ENCODE measurements around the gene ZNFX1. TPM values are rescaled to one million over a fixed set of nuclear protein-coding genes. Genes with fewer than 3 reads are reported as not detected.

ZNFX1 gene
- 9.0 TPM for polyA plus RNA-seq (2012; ENCODE audit: insufficient read depth, insufficient read length, low read depth)

DNA sequence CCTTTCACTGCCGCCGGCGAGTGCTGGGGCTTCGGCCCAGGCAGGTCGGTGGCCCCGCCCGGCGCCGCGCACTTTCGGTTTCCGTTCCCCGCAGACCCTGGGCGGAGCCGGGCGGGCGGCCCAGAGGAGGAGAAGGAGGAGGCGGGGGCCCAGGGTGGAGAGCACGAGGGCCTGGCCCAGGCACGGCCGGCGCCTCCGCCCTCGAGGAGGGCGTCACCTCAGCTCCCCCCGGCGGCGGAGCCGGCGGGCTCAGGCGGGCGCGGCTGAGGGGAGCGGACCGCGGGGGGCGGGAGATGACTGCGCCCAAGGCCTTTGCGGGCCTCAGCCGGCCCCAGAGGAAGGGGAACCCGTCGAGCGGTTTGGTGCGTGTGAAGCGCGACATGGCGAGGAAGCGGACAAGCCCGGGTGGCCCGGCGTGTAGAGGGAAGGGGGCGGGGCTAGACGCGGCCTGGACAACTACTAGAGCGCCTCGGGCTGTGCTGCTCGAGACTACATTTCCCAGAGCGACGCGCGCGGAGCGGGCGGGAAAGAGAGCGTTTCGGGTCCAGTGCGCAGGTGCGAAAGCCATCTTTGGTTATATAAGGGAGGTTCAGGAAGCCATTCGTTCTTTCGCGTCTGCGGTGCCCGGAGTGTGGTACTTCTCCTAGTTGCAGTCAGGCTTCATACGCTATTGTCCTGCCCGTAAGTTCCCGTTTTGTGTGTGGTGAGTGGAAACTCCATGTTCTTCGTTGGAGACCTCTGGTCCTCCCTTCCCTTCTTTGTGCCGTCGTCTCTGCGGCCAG, at the start of gene ZNFX1:
Gene ZNFX1, minus strand, starts transcription at position 22 of the 782 bp plus-strand sequence. CDS start 2,218 bp downstream, outside the sequence.
- peaks cover 69% of the 10 kb centered on the region for H3K36me3 ChIP-seq
- H3K4me1 ChIP-seq: peaks cover 8% of the 10 kb centered on the region; the same call in 1 of the 2 replicates

GRCh38 chr20:49326026-49326425, 48.2 kb upstream of the ZNFX1 start:
- peaks cover 27% of the 10 kb centered on the region for H3K27me3 ChIP-seq
- no peaks in the 10 kb centered on the region for H3K36me3 ChIP-seq
- no peak for TF ChIP-seq CTCF (IDR thresholded peaks at IDR 0.05; ENCODE audit: low read depth, low read length)
- no peak for DNase-seq
- no peaks in the 10 kb centered on the region for H3K4me1 ChIP-seq
- no peaks in the 10 kb centered on the region for H3K9me3 ChIP-seq
- no peak overlapping the region for H3K4me3 ChIP-seq (ENCODE audit: low read depth, low read length)

More for the DNA sequence above, at the start of gene ZNFX1:
- H3K27me3 ChIP-seq: no peaks in the 10 kb centered on the region
- peak within 1 kb of the TSS; percentile 97 for H3K4me3 ChIP-seq (ENCODE audit: low read depth, low read length)
- peak; percentile 99 for DNase-seq
- TF ChIP-seq CTCF (IDR thresholded peaks at IDR 0.05; ENCODE audit: low read depth, low read length): no peak
- no peaks in the 10 kb centered on the region for H3K9me3 ChIP-seq

DNA sequence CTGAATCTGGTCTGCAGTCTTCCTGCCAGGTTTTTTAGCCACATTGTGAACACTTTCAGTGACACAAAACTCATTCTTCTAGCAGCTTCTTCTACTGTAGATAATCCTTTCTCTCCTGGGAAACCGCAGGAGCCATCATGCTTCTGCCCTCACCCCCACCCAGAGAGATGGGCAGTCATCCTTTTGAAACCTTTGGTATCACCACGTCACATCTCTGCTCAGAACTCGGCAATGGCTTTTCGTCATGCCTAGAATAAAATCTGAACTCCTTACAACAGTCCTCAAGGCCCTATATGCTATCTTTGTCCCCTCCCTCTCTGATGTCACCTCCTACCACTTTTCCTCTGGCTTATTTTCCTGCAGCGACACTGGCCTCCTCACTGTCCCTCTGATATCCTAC, 46.4 kb upstream of the ZNFX1 start:
- no peaks in the 10 kb centered on the region for H3K9me3 ChIP-seq
- no peaks in the 10 kb centered on the region for H3K4me1 ChIP-seq
- H3K27me3 ChIP-seq: peaks cover 36% of the 10 kb centered on the region
- no peak overlapping the region for H3K4me3 ChIP-seq (ENCODE audit: low read depth, low read length)
- no peak for TF ChIP-seq CTCF (IDR thresholded peaks at IDR 0.05; ENCODE audit: low read depth, low read length)
- no peak for DNase-seq
- no peaks in the 10 kb centered on the region for H3K36me3 ChIP-seq

DNA sequence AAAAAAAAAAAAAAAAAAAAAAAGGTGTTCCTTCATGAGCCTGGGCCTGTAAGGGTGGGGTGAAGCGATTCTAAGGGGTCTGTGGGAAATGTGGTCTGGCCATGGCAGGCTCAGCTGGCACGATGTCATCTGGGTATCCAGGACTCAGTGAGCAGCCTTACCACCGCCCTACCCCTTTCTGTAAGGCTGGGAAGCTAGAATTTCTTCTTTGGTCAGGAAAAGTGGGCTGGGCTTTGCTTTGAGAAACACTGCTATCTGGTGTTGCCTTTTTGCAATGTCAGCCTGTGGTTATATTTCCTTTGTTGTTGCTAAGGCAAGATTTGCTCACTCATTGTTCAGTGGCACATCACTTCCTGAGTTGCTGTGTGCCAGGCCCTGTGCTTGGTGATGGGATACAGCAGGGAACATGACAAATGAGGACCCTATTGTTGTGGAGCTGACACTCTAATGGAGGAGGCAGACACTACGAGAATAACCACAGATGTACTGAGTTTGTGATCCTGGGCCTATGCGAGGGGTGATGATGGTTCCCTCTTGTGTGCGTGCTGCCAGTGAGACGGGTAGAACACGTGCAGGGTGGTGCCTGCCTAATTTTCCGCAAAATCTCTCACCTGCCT, 45.9 kb upstream of the ZNFX1 start:
- Histone ChIP-seq H3K36me3 (no peaks in the 10 kb centered on the region), H3K4me1 (no peaks in the 10 kb centered on the region), H3K4me3 (ENCODE audit: low read depth, low read length) (no peak overlapping the region), H3K9me3 (no peaks in the 10 kb centered on the region; the same call in 1 of the 2 replicates), H3K27me3 (peaks cover 42% of the 10 kb centered on the region)
- no peak for DNase-seq
- peak; percentile 36 for TF ChIP-seq CTCF (IDR thresholded peaks at IDR 0.05; ENCODE audit: low read depth, low read length)

DNA sequence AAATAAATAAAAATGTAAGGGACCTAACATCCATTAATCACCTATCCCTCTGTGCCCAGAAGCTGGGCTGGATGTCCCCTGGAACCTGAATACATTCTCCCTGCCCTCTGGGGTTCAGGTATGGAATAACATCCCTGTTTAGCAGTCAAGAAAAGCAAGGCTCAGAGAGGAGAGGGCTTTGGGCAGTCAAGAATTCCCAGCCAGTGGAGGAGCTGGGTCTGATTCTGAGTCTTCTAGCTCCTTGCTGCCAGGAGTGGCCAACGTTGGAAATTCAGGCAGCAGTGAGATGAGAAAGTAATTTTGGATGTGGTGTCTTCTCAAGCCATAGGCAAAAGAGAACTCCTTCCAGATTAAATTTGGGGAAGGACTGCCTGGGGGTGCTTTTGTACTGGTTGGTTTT, 42.6 kb upstream of the ZNFX1 start:
- H3K36me3 ChIP-seq: no peaks in the 10 kb centered on the region
- no peaks in the 10 kb centered on the region for H3K4me1 ChIP-seq
- H3K27me3 ChIP-seq: peaks cover 51% of the 10 kb centered on the region
- no peaks in the 10 kb centered on the region; the same call in 1 of the 2 replicates for H3K9me3 ChIP-seq
- no peak overlapping the region for H3K4me3 ChIP-seq (ENCODE audit: low read depth, low read length)
- peak; percentile 30 for DNase-seq
- peak; percentile 43 for TF ChIP-seq CTCF (IDR thresholded peaks at IDR 0.05; ENCODE audit: low read depth, low read length)
